Left ventricle myocardium inferior (tissue), 1 donor: ENCODE data around the gene HEXD. TPM values are rescaled to one million over a fixed set of nuclear protein-coding genes. Genes with fewer than 3 reads are reported as not detected.
"Not testable (repeated sequence)": the region's sequence is repeated elsewhere in the genome, so short reads cannot be mapped to it uniquely, and the experiment has no call there.

Experiments
- DNase-seq: peaks from one replicate; pipeline ENCODE4 v3.0.0-alpha.2; 2020
- H3K27ac ChIP-seq: fragments of 200-600 bp; replicated peaks from 2 replicates; pipeline ENCODE4 v1.8.0; 2021
- H3K27me3 ChIP-seq: fragments of 200-600 bp; 2 replicates; pipeline ENCODE4 v1.8.0; 2021; ENCODE audit warnings: low read depth
- H3K36me3 ChIP-seq: fragments of 200-600 bp; 2 replicates; pipeline ENCODE4 v1.8.0; 2021
- H3K4me1 ChIP-seq: fragments of 200-600 bp; 2 replicates; pipeline ENCODE4 v1.8.0; 2021
- H3K4me3 ChIP-seq: fragments of 200-600 bp; 2 replicates; pipeline ENCODE4 v1.8.0; 2021; ENCODE audit warnings: mild to moderate bottlenecking, moderate library complexity
- H3K9me3 ChIP-seq: fragments of 200-600 bp; replicated peaks from 2 replicates; pipeline ENCODE4 v1.8.0; 2021
- CTCF ChIP-seq: fragments of 200-600 bp; IDR thresholded peaks from 2 replicates; pipeline ENCODE4 v1.8.0; 2021; ENCODE audit warnings: antibody characterized with exemption, mild to moderate bottlenecking, borderline replicate concordance
- intact Hi-C: fragments of 100-400 bp; cut with micrococcal nuclease; formaldehyde crosslinking; loops from one replicate; pipeline ENCODE4 v1.11.0; 2022
- total RNA-seq: library from RNA; stranded (reverse); fragmentation: NEBNext Ultra II Directional; extraction: Animal tissue kit (Norgen Biotek cat#: 25700); gene quantifications from one replicate; pipeline ENCODE4 v1.2.1, GENCODE V29; 2021
- donor health status: DM: no; HTN: yes; CAD: no; lungs with severe emphysema.

HEXD gene
- total RNA-seq, 1 donor from 2014 or later: 14.1 TPM

- TF ChIP-seq CTCF: no peak
These were observed 31.2 kb downstream of the HEXD start for GRCh38 chr17:82449131-82449882.

GRCh38 chr17:82449883-82450356 is 31.8 kb downstream of the HEXD start:
- H3K4me1 ChIP-seq: peaks cover 46% of the 10 kb centered on the region
- H3K36me3 ChIP-seq: peaks cover 4% of the 10 kb centered on the region
- intact Hi-C loops: no loop called here
- peak overlapping the region; percentile 93 for H3K27ac ChIP-seq
- no peak for DNase-seq
- peak overlapping the region; percentile 87 for H3K4me3 ChIP-seq
- no peaks in the 10 kb centered on the region for H3K9me3 ChIP-seq
- H3K27me3 ChIP-seq: no peaks in the 10 kb centered on the region
- no peak for TF ChIP-seq CTCF

More at GRCh38 chr17:82449131-82449882, 31.2 kb downstream of the HEXD start:
- H3K4me1 ChIP-seq: peaks cover 46% of the 10 kb centered on the region
- no peak for DNase-seq
- peaks cover 8% of the 10 kb centered on the region for H3K36me3 ChIP-seq
- peak overlapping the region; percentile 87 for H3K4me3 ChIP-seq
- H3K9me3 ChIP-seq: no peaks in the 10 kb centered on the region
- peak overlapping the region; percentile 93 for H3K27ac ChIP-seq
- intact Hi-C loops: no loop called here
- no peaks in the 10 kb centered on the region for H3K27me3 ChIP-seq

- DNase-seq: peak; percentile 93
- Histone ChIP-seq H3K27ac (peak within 1 kb of the TSS; percentile 93), H3K36me3 (no peaks in the 10 kb centered on the region), H3K4me1 (peaks cover 40% of the 10 kb centered on the region), H3K27me3 (no peaks in the 10 kb centered on the region), H3K9me3 (no peaks in the 10 kb centered on the region), H3K4me3 (peak within 1 kb of the TSS; percentile 87)
- intact Hi-C loops: no loop called here
- TF ChIP-seq CTCF: peak; percentile 13
These were observed 32.4 kb downstream of the HEXD start, which contains the start of gene CYBC1 for GRCh38 chr17:82450357-82451106. Gene CYBC1, minus strand, starts transcription at chr17:82450752. Its CDS starts 1,498 bp downstream, at chr17:82449254.

GRCh38 chr17:82452162-82452561 is 34.0 kb downstream of the HEXD start:
- no peak overlapping the region for H3K4me3 ChIP-seq
- no peaks in the 10 kb centered on the region for H3K9me3 ChIP-seq
- no peak for TF ChIP-seq CTCF
- DNase-seq: no peak
- peaks cover 39% of the 10 kb centered on the region for H3K4me1 ChIP-seq
- H3K36me3 ChIP-seq: no peaks in the 10 kb centered on the region
- H3K27ac ChIP-seq: peak overlapping the region; percentile 93
- H3K27me3 ChIP-seq: no peaks in the 10 kb centered on the region
- intact Hi-C loops: no loop called here

GRCh38 chr17:82453151-82453550 is 35.0 kb downstream of the HEXD start:
- H3K4me1 ChIP-seq: peaks cover 49% of the 10 kb centered on the region
- H3K27me3 ChIP-seq, H3K36me3 ChIP-seq, H3K9me3 ChIP-seq, DNase-seq, H3K4me3 ChIP-seq, H3K27ac ChIP-seq, intact Hi-C loops: not testable (repeated sequence)

GRCh38 chr17:82453706-82454105 is 35.6 kb downstream of the HEXD start:
- H3K27me3 ChIP-seq, H3K27ac ChIP-seq, intact Hi-C loops, H3K9me3 ChIP-seq, DNase-seq, H3K36me3 ChIP-seq, H3K4me3 ChIP-seq: not testable (repeated sequence)
- peaks cover 52% of the 10 kb centered on the region for H3K4me1 ChIP-seq
